HG03571 (cell line): ENCODE data around the gene KLHL6.
"Not testable (repeated sequence)": the region's sequence is repeated elsewhere in the genome, so short reads cannot be mapped to it uniquely, and the experiment has no call there.

Source experiments
- ATAC-seq: cut with Tn5 transposase; IDR thresholded peaks from one replicate; pipeline ENCODE4 v1.9.1; 2021; ENCODE audit not compliant: unreplicated experiment

Gene KLHL6

DNA sequence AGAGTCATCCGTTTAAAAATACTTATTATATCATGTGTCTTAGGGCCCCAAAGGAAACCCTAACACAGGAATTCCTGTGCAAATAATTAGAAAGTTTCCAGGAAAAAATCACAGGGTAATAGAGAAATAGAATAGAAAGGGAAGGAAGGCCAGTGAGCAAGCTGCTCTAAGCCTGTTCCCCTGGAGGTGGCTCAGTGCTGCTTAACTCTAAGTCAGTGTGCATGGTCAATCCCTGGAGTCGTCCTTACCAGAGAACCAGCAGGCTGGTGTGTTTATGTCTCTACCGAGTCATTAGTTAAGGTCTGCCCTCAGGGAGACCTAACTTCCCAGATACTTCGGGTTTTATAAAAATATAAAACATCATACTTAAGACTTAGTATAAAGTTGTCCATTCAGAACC lies 106.1 kb downstream of the KLHL6 start:
- no peak for ATAC-seq

DNA sequence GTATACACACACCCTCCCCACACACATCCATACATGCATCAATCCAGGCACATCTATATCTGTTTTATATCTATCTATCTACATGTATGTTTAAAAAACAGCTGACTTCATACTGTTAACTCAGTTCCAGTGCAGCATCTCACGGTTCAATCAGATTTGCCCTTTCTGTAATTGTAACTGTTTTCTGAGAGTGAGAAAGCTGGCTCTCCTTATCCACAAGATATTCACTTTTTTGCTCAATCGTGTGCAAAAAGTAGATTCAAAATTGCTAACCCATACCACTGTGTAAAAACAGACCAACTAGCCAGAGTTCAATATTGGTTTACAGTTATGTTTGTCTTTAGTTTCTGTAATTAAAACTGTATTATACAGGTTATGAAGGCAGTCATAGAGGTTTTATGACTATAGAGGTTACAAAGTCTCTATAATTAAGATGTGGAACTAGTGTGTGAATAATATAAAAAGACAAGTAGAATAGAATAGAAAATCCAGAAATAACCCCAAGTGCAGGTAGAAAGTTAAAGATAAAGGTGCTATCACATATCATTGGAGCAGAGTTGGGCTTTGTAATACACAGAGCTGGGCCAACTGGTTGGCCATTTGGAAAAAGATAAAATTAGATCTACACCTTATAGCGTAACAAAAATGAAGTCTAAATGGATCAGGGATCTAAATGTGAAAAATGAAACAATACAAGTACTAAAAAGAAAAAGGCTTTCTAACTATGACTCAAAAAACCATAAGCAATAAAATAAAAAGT lies 107.0 kb downstream of the KLHL6 start:
- ATAC-seq = no peak

DNA sequence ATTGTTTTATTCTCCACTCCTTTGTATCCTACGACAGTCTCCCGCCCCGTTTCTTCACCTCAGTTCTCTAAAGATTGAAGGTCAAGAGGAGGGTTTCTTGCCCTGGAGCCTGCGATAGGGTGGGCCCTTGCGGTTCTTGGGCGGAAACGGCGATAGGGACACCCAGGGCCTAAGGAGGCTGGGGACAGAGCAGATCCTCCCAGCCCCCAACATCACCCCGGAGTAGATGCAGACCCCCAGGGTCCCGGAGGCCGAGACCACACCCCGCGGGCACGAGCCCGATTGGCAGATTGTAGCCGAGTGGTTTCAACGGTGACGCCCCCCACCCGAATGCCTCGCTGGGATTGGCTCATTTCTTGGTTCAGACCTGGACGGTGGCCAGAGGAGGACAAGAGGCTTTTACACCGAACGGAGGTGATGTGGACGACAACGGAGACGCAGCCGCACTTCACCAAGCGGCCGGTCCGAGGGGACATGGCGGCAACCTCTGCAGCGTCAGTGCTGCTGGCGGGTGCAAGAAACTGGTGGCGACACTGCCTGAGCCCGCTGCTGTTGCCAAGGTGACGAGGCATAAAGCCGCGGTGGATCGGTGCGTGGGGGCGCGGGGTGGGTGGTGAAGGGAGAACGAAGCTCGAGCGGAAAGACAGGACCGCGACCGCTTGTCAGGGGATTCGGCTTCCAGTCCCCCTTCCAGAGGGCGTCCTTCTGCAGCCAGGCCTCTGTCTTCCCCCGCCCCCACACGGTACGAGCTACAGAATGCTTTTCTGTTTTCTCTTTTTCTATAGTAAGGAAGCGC lies 108.1 kb downstream of the KLHL6 start:
- peak; percentile 76 for ATAC-seq

DNA sequence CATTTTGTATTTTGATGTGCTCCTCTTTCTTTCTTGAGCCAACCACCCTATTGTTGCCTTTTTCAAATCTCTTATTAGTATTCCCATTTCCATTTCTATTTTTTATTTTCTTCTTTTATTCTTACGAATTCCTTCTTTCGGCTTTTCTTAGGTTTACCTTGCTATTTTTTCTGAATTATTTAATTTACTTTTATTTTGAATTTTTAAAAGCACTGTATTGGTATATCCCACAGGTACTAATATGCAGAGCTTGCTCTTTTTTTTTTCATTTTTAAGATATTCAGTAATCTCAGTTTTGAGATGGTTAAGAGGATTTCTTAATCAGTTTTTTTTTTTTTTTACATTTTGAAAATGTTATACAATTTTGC lies 108.7 kb downstream of the KLHL6 start:
- no peak for ATAC-seq

DNA sequence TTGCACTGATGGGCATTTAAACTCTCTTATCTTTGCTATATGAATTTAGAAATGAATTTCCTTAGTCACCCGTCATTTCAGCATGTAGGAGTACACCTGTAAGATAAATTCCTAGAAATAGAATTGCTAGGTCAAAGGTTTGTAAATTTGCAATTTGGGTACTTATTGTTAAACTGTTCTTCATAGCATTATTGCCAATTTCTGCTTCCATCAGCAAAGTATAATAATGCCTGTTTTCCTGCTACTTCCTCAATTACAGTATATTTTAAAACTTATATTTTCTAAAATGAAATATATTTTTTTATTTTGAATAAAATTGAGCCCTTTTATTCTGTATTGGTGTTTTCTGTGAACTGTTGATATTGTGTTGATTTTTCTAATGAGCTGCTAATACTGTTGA lies 110.8 kb downstream of the KLHL6 start:
- ATAC-seq = no peak

DNA sequence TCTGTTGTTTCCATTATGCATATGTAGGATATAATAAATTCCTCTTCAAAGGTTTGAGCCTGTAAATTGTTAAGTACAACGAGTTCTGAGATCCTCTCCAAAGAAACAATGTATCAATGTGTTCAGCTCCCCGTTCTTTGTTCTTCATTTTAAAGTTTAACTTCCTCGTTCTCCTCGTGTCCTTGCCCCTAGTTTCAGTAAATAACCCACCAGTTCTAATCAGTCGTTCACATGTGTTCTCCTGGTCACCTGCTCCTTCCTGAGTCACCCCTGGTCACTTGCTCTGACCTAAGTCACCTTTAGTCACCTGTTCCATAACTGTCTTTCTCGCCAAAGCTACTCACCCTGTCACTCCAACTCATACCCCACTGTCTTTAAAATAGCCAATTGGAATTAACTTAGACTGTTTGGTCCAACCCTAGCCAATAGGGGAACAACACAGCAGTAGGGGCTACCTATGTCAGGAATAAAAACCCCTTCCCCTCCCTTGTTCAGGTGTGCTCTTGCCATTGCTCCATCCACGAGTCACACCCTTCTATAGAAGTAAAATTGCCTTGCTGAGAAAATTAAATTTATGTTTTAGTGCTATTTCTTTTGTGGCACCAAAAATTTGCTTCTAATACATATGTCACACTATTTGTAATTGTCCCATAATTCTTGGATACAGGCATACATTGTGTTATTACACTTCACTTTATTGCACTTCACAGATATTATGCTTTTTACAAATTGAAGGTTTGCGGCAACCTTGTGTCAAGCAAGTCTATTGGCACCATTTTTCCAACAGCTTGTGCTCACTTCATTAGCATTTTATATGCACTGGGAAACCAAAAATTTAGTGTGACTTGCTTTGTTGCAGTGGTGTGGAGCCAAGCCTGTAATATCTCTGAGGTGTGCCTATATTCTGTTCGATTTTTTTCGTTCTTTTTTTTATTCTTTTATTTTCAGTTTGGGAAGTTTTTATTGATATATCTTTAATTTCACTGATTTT lies 111.8 kb downstream of the KLHL6 start:
- ATAC-seq = no peak

DNA sequence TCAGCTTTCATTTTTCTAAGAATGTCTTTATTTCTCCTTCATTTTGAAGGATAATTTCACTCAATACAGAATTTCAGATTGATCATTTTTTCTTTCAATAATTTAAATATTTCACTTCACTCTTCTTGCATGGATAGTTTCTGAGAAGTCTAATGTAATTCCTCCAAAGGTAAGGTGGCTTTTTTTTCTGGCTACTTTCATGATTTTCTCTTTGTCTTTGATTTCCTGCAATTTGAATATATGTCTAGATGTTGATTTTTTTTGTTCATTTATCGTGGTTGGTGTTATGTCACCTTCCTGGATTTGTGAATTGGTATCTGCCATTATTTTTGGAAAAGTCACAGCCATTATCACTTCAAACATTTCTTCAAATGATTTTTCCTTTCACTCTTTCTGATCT lies 112.5 kb downstream of the KLHL6 start:
- no peak for ATAC-seq

DNA sequence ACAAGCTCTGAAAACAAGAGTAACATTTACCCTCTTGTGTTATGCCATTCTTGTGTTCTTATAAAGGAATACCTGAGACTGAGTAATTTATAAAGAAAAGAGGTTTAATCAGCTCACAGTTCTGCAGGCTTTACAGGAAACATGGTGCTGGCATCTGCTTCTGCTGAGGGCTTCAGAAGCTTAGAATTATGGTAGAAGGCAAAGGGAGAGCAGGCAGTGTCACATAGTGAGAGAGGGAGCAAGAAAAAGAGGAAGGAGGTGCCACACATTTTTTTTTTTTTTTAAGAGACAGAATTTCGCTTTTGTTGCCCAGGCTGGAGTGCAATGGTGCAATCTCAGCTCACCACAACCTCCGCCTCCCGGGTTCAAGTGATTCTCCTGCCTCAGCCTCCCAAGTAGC lies 115.0 kb downstream of the KLHL6 start:
- ATAC-seq = not testable (repeated sequence)

DNA sequence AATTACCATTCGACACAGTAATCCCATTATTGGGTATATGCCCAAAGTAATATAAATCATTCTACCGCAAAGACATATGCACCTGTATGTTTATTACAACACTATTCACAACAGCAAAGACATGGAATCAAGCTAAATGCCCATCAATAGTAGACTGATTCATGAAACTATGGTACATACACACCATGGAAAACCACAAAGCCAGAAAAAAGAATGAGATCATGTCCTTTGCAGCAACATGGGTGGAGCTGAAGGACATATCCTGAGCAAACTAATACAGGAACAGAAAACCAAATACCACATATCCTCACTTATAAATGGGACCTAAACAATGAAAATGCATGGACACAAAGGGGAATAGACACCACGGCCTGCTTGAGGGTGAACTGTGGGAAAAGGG lies 116.0 kb downstream of the KLHL6 start:
- no peak for ATAC-seq

DNA sequence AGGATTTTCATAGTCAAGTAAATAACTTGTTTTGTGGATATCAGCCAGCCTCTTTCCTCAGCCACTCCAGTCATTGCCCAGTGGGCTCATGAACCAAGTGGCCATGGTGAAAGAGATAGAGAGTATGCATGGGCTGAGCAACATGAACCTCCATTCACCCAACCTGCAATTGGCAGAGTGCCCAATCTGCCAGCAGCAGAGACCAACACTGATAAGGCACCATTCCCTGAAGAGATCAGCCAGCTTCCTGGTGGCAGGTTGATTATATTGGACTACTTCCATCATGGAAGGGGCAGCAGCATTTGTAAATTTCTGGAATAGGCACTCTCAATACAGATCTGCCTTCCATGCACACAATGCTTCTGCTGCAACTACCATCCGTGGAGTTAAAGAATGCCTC lies 116.8 kb downstream of the KLHL6 start:
- ATAC-seq = no peak

DNA sequence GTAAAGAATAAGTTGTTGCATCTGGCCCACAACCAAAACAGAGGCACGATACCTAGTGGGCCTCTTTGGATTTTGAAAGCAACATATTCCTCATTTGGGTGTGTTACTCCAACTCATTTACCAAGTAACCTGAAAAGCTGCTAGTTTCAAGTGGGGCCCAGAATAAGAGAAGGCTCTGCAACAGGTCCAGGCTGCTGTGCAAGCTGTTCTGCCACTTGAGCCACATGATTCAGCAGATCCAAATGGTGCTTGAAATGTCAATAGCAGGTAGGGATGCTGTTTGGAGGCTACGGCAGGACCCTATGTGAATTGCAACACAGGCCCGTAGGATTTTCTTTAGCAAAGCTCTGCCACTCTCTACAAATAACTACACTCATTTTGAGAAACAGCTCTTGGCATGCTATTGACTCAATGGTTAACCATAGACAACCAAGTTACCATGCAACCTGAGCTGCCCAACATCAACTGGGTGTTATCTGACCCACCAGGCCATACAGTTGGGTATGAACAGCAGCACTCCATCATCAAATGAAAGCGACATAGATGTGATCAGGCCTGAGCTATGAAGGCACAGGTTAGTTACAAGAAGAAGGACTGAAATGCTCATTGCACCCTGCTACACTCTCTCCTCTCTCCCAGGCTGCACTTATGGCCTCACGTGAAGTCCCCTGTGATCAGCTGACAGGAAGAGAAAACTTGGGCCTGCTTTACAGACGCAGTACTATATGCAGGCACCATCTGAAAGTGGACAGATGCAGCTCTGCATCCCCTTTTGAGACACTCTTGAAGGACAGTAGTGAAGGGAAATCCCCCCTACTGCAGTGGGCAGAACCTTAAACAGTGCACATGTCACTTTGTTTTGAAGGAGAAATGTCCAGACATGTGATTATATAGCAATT lies 117.6 kb downstream of the KLHL6 start:
- no peak for ATAC-seq
